ENCODE data around the gene JMJD4. TPM values are rescaled to one million over a fixed set of nuclear protein-coding genes. Genes with fewer than 3 reads are reported as not detected.

The JMJD4 gene
- total and polyA plus RNA-seq, 5 donors = 7.7 to 11.5 (median 9.3) TPM

GRCh38 chr1:227768640-227769039 is 33.5 kb upstream of the JMJD4 start:
- Histone ChIP-seq H3K27me3 (ENCODE audit: control insufficient read depth, insufficient read depth) (no peaks in the 10 kb centered on the region), H3K4me3 (ENCODE audit: low read length) (no peak overlapping the region), H3K9me3 (ENCODE audit: control insufficient read depth, low read length) (no peaks in the 10 kb centered on the region), H3K27ac (ENCODE audit: low read length) (no peak overlapping the region), H3K4me1 (ENCODE audit: control insufficient read depth, insufficient read depth, low read length) (no peaks in the 10 kb centered on the region)
- ATAC-seq = no peak
- intact Hi-C loops (cut with DNase I) = loop anchor here in 1 of 4 donors (5.0 kb wide), 1 partner anchor 179 kb away; the partner anchor contains the start of gene WNT9A
- peak in 1 of 3 donors; percentile 14 for DNase-seq
- 92% methylated on average over 6 of the region's 6 CpGs for WGBS

GRCh38 chr1:227768125-227768439 is 33.0 kb upstream of the JMJD4 start:
- intact Hi-C loops (cut with DNase I) = loop anchor here in 1 of 4 donors (5.0 kb wide), 1 partner anchor 179 kb away; the partner anchor contains the start of gene WNT9A
- ATAC-seq = no peak
- no peaks in the 10 kb centered on the region for H3K9me3 ChIP-seq (ENCODE audit: control insufficient read depth, low read length)
- H3K4me3 ChIP-seq (ENCODE audit: low read length) = no peak overlapping the region
- no peaks in the 10 kb centered on the region for H3K27me3 ChIP-seq (ENCODE audit: control insufficient read depth, insufficient read depth)
- no peaks in the 10 kb centered on the region for H3K4me1 ChIP-seq (ENCODE audit: control insufficient read depth, insufficient read depth, low read length)
- DNase-seq = peak in 1 of 3 donors; percentile 16
- 92% methylated on average over 7 of the region's 7 CpGs for WGBS
- no peak overlapping the region for H3K27ac ChIP-seq (ENCODE audit: low read length)

DNA sequence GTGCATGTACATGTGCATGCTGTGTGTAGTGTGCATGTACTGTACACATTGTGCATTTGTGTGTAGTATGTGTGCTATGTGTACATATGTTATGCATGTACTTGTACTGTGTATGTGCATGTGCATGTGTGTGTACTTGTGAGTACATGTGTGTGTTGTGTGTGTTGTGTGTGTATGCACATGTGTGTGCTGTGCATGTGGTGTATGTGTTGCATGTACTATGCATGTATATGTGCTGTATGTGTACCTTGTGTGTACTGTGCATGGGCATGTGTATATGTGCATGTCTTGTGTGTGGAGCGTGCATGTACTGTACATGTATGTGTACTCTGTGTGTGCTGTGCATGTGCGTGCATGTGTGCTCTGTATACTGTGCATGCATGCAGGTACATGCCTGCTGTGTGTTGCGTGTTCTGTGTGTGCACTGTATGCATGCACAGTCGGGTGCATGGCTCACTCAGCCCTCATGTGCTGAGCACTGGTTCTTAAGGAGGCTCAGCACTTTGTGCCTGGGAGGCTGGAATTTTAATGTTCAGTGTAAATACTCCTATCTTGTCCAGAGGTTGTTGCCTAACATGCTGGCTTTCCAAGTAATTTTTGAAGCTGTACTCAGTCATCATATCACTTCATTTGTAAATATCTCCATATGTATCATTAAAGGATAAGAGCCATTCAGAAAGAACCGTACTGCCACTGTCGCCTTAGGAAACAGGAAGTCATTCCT is 32.5 kb upstream of the JMJD4 start:
- intact Hi-C loops (cut with DNase I) = loop anchor here in 1 of 4 donors (5.0 kb wide), 1 partner anchor 180 kb away; the partner anchor contains the start of gene WNT9A
- H3K27me3 ChIP-seq (ENCODE audit: control insufficient read depth, insufficient read depth) = no peaks in the 10 kb centered on the region
- no peak overlapping the region for H3K27ac ChIP-seq (ENCODE audit: low read length)
- no peak overlapping the region for H3K4me3 ChIP-seq (ENCODE audit: low read length)
- H3K9me3 ChIP-seq (ENCODE audit: control insufficient read depth, low read length) = no peaks in the 10 kb centered on the region
- 88% methylated on average over 6 of the region's 6 CpGs for WGBS
- DNase-seq (peak in 1 of 3 donors; percentile 10), ATAC-seq (no peak)
- H3K4me1 ChIP-seq (ENCODE audit: control insufficient read depth, insufficient read depth, low read length) = no peaks in the 10 kb centered on the region

GRCh38 chr1:227766653-227767277 is 31.7 kb upstream of the JMJD4 start:
- ATAC-seq (no peak), DNase-seq (peak in 1 of 3 donors; percentile 28)
- Histone ChIP-seq H3K9me3 (ENCODE audit: control insufficient read depth, low read length) (no peaks in the 10 kb centered on the region), H3K27me3 (ENCODE audit: control insufficient read depth, insufficient read depth) (no peaks in the 10 kb centered on the region), H3K4me3 (ENCODE audit: low read length) (no peak overlapping the region), H3K27ac (ENCODE audit: low read length) (no peak overlapping the region), H3K4me1 (ENCODE audit: control insufficient read depth, insufficient read depth, low read length) (no peaks in the 10 kb centered on the region)
- intact Hi-C loops (cut with DNase I) = loop anchor here in 1 of 4 donors (5.0 kb wide), 1 partner anchor 181 kb away; the partner anchor contains the start of gene WNT9A
- WGBS = 76% methylated on average over 19 of the region's 19 CpGs

- ATAC-seq (peak in 1 of 2 donors; percentile 17), DNase-seq (peak in 2 of 3 donors; percentile 69 to 74)
- Histone ChIP-seq H3K9me3 (ENCODE audit: control insufficient read depth, low read length) (no peaks in the 10 kb centered on the region), H3K4me3 (ENCODE audit: low read length) (no peak overlapping the region), H3K27ac (ENCODE audit: low read length) (no peak overlapping the region), H3K27me3 (ENCODE audit: control insufficient read depth, insufficient read depth) (no peaks in the 10 kb centered on the region), H3K4me1 (ENCODE audit: control insufficient read depth, insufficient read depth, low read length) (no peaks in the 10 kb centered on the region)
- 68% methylated on average over 17 of the region's 17 CpGs for WGBS
- intact Hi-C loops (cut with DNase I) = loop anchor here in 1 of 4 donors (5.0 kb wide), 1 partner anchor 181 kb away; the partner anchor contains the start of gene WNT9A
Observed at GRCh38 chr1:227766015-227766634, 31.0 kb upstream of the JMJD4 start.

- no peak for ATAC-seq
- peak in 1 of 3 donors; percentile 48 for DNase-seq
- no peaks in the 10 kb centered on the region for H3K9me3 ChIP-seq (ENCODE audit: control insufficient read depth, low read length)
- intact Hi-C loops (cut with DNase I) = loop anchor here in 1 of 4 donors (5.0 kb wide), 1 partner anchor 182 kb away; the partner anchor contains the start of gene WNT9A
- no peak overlapping the region for H3K4me3 ChIP-seq (ENCODE audit: low read length)
- 95% methylated on average over 8 of the region's 8 CpGs for WGBS
- no peak overlapping the region for H3K27ac ChIP-seq (ENCODE audit: low read length)
- no peaks in the 10 kb centered on the region for H3K27me3 ChIP-seq (ENCODE audit: control insufficient read depth, insufficient read depth)
- H3K4me1 ChIP-seq (ENCODE audit: control insufficient read depth, insufficient read depth, low read length) = no peaks in the 10 kb centered on the region
Observed at GRCh38 chr1:227765261-227766014, 30.3 kb upstream of the JMJD4 start.

- intact Hi-C loops (cut with DNase I) = loop anchor here in 1 of 4 donors (5.0 kb wide), 1 partner anchor 183 kb away; the partner anchor contains the start of gene WNT9A
- WGBS = 84% methylated on average over 7 of the region's 7 CpGs
- Histone ChIP-seq H3K4me3 (ENCODE audit: low read length) (no peak overlapping the region), H3K27me3 (ENCODE audit: control insufficient read depth, insufficient read depth) (no peaks in the 10 kb centered on the region), H3K9me3 (ENCODE audit: control insufficient read depth, low read length) (no peaks in the 10 kb centered on the region), H3K27ac (ENCODE audit: low read length) (no peak overlapping the region), H3K4me1 (ENCODE audit: control insufficient read depth, insufficient read depth, low read length) (no peaks in the 10 kb centered on the region)
- no peak for ATAC-seq
- DNase-seq = no peak
Observed at GRCh38 chr1:227764019-227764391, 28.9 kb upstream of the JMJD4 start.

DNA sequence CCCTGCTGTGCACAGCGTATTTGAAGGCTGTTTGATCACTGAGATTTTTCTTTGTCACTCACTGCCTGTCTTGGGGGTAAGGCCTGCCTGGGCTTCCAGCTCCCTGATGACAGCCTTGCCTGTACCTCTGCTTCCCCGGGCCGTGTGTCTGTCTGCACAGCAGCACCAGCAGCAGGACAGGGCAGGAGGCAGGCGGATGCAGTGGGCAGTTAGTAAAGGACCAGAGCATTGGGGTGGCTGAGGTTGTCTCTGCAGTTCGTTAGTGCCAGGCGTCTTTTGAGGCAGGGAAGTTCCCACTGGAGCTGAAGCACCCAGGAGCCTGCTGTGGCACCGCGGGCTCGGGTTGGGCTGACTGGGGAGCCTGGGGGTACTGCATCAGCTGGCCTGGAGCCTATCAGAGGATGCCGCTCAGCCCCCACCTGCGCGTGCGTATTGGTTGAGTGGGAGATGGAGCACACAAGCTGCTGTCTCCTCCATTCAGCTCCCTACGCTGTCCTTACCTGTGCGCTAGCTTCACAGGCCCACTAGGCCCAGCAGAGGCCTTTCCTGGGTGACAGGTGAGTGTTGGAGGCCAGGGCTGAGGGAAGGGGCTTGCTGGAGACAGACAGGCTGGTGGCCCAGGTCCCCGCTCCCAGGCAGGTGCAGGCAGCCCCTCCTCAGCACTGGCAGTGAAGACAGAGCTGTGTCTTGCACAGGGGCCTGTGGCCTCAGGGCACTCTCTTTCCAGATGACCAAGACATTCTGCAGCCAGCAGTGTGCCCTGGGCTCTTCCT is 28.3 kb upstream of the JMJD4 start:
- H3K4me1 ChIP-seq (ENCODE audit: control insufficient read depth, insufficient read depth, low read length) = no peaks in the 10 kb centered on the region
- H3K4me3 ChIP-seq (ENCODE audit: low read length) = no peak overlapping the region
- WGBS = 94% methylated on average over 16 of the region's 16 CpGs
- intact Hi-C loops (cut with DNase I) = loop anchor here in 3 of 4 donors (2.0 to 5.0 kb wide), 3 partner anchors 183 to 185 kb away; partner anchors contain the start of gene WNT9A (in 2 of the 3)
- H3K27ac ChIP-seq (ENCODE audit: low read length) = peak overlapping the region; percentile 33
- H3K9me3 ChIP-seq (ENCODE audit: control insufficient read depth, low read length) = no peaks in the 10 kb centered on the region
- DNase-seq (peak in 1 of 3 donors; percentile 42), ATAC-seq (no peak)
- H3K27me3 ChIP-seq (ENCODE audit: control insufficient read depth, insufficient read depth) = no peaks in the 10 kb centered on the region

- intact Hi-C loops (cut with DNase I) = loop anchor here in 3 of 4 donors (2.0 to 5.0 kb wide), 3 partner anchors 184 to 186 kb away; partner anchors contain the start of gene WNT9A (in 2 of the 3)
- WGBS = 17% methylated on average over 22 of the region's 22 CpGs
- Histone ChIP-seq H3K27me3 (ENCODE audit: control insufficient read depth, insufficient read depth) (no peaks in the 10 kb centered on the region), H3K9me3 (ENCODE audit: control insufficient read depth, low read length) (no peaks in the 10 kb centered on the region), H3K4me3 (ENCODE audit: low read length) (no peak overlapping the region), H3K4me1 (ENCODE audit: control insufficient read depth, insufficient read depth, low read length) (no peaks in the 10 kb centered on the region), H3K27ac (ENCODE audit: low read length) (no peak overlapping the region)
- ATAC-seq (peak; percentile 80 to 87), DNase-seq (peak; percentile 87 to 96 (median 95))
Observed at GRCh38 chr1:227762231-227762911, 27.3 kb upstream of the JMJD4 start.
